ENCODE data around the gene ATP5F1D. TPM values are rescaled to one million over a fixed set of nuclear protein-coding genes. Genes with fewer than 3 reads are reported as not detected.
"Not testable (repeated sequence)": the region's sequence is repeated elsewhere in the genome, so short reads cannot be mapped to it uniquely, and the experiment has no call there.

ATP5F1D gene
- 116 TPM for total RNA-seq
- long read RNA-seq, transcript ATP5F1D-209 (3 exons, 343 nt), result minor isoform, 6 of 110 reads
- long read RNA-seq, transcript ATP5F1D-203 (3 exons, 1,393 nt), result minor isoform, 5 of 110 reads
- long read RNA-seq, transcript ATP5F1D-202 (5 exons, 704 nt), result major isoform, 50 of 110 reads
- long read RNA-seq, transcript ATP5F1D-201 (4 exons, 997 nt), result minor isoform, 38 of 110 reads
- long read RNA-seq, partial matches to known transcripts, result 3 of 110 reads
- long read RNA-seq, other reads (novel, unspliced or antisense), result 3 of 110 reads

- Histone ChIP-seq H3K4me1 (peaks cover 67% of the 10 kb centered on the region), H3K27me3 (ENCODE audit: low read depth) (peaks cover 4% of the 10 kb centered on the region), H3K4me3 (peak within 1 kb of the TSS; percentile 80), H3K27ac (peak within 1 kb of the TSS; percentile 91), H3K36me3 (peaks cover 4% of the 10 kb centered on the region), H3K9me3 (no peaks in the 10 kb centered on the region)
- TF ChIP-seq, protein P1, sequence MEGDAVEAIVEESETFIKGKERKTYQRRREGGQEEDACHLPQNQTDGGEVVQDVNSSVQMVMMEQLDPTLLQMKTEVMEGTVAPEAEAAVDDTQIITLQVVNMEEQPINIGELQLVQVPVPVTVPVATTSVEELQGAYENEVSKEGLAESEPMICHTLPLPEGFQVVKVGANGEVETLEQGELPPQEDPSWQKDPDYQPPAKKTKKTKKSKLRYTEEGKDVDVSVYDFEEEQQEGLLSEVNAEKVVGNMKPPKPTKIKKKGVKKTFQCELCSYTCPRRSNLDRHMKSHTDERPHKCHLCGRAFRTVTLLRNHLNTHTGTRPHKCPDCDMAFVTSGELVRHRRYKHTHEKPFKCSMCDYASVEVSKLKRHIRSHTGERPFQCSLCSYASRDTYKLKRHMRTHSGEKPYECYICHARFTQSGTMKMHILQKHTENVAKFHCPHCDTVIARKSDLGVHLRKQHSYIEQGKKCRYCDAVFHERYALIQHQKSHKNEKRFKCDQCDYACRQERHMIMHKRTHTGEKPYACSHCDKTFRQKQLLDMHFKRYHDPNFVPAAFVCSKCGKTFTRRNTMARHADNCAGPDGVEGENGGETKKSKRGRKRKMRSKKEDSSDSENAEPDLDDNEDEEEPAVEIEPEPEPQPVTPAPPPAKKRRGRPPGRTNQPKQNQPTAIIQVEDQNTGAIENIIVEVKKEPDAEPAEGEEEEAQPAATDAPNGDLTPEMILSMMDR (IDR thresholded peaks at IDR 0.05), result no peak
- ATAC-seq (peak; percentile 79 to 82), DNase-seq (peak; percentile 96)
- intact Hi-C loops (cut with DNase I), result no loop called here
These were observed at the start of gene ATP5F1D for GRCh38 chr19:1241417-1242095. Gene ATP5F1D (plus strand): TSS chr19:1241751. CDS start chr19:1241851, 100 bp downstream.

GRCh38 chr19:1199531-1199930, 42.0 kb upstream of the ATP5F1D start:
- Histone ChIP-seq H3K4me3 (no peak overlapping the region), H3K27ac (no peak overlapping the region), H3K36me3 (no peaks in the 10 kb centered on the region), H3K27me3 (ENCODE audit: low read depth) (no peaks in the 10 kb centered on the region), H3K9me3 (no peaks in the 10 kb centered on the region), H3K4me1 (peaks cover 11% of the 10 kb centered on the region)
- DNase-seq (no peak), ATAC-seq (no peak)
- TF ChIP-seq, protein P1 (IDR thresholded peaks at IDR 0.05), result no peak
- intact Hi-C loops (cut with DNase I), result no loop called here

DNA sequence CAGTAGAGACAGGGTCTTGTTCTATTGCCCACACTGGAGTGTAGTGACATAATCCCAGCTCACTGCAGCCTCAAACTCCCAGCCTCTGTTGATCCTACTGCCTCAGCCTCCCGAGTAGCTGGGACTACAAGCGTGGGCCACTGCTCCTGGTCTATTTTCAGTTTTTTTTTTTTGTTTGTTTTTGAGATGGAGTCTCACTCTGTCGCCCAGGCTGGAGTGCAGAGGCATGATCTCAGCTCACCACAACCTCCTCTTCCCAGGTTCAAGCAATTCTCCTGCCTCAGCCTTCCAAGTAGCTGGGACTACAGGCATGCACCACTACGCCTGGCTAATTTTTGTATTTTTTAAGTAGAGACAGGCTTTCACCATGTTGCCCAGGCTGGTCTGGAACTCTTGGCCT, 40.9 kb upstream of the ATP5F1D start:
- H3K9me3 ChIP-seq; DNase-seq; H3K36me3 ChIP-seq; H3K27me3 ChIP-seq (ENCODE audit: low read depth); H3K4me3 ChIP-seq; H3K27ac ChIP-seq; ATAC-seq; intact Hi-C loops (cut with DNase I): not testable (repeated sequence)
- peaks cover 19% of the 10 kb centered on the region for H3K4me1 ChIP-seq

GRCh38 chr19:1205114-1206099, 36.1 kb upstream of the ATP5F1D start, which contains the start of gene STK11:
Gene STK11 (plus strand): TSS chr19:1205778. CDS start chr19:1206914, 1,136 bp downstream.
- Histone ChIP-seq H3K27me3 (ENCODE audit: low read depth) (no peaks in the 10 kb centered on the region), H3K9me3 (no peaks in the 10 kb centered on the region), H3K4me3 (peak within 1 kb of the TSS; percentile 80), H3K4me1 (peaks cover 59% of the 10 kb centered on the region), H3K36me3 (peaks cover 8% of the 10 kb centered on the region), H3K27ac (peak within 1 kb of the TSS; percentile 79)
- intact Hi-C loops (cut with DNase I), result no loop called here
- peak; percentile 97 for ATAC-seq
- DNase-seq, result peak; percentile 99
- TF ChIP-seq, protein P1 (IDR thresholded peaks at IDR 0.05), result no peak

DNA sequence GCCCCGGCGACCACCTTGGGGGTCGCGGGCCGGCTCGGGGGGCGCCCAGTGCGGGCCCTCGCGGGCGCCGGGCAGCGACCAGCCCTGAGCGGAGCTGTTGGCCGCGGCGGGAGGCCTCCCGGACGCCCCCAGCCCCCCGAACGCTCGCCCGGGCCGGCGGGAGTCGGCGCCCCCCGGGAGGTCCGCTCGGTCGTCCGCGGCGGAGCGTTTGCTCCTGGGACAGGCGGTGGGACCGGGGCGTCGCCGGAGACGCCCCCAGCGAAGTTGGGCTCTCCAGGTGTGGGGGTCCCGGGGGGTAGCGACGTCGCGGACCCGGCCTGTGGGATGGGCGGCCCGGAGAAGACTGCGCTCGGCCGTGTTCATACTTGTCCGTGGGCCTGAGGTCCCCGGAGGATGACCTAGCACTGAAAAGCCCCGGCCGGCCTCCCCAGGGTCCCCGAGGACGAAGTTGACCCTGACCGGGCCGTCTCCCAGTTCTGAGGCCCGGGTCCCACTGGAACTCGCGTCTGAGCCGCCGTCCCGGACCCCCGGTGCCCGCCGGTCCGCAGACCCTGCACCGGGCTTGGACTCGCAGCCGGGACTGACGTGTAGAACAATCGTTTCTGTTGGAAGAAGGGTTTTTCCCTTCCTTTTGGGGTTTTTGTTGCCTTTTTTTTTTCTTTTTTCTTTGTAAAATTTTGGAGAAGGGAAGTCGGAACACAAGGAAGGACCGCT, 35.2 kb upstream of the ATP5F1D start:
- Histone ChIP-seq H3K36me3 (peaks cover 10% of the 10 kb centered on the region), H3K9me3 (no peaks in the 10 kb centered on the region), H3K4me3 (peak overlapping the region; percentile 80), H3K4me1 (peaks cover 66% of the 10 kb centered on the region), H3K27me3 (ENCODE audit: low read depth) (no peaks in the 10 kb centered on the region), H3K27ac (peak overlapping the region; percentile 71)
- intact Hi-C loops (cut with DNase I), result no loop called here
- DNase-seq, result no peak
- TF ChIP-seq, protein P1 (IDR thresholded peaks at IDR 0.05), result no peak
- ATAC-seq, result no peak

All from lower lobe of right lung (tissue), 2 donors.